ENCODE results near the gene GP2. TPM values are rescaled to one million over a fixed set of nuclear protein-coding genes. Genes with fewer than 3 reads are reported as not detected.

Gene GP2
- total RNA-seq, 1 experiment from 2014 or later, result not detected

DNA sequence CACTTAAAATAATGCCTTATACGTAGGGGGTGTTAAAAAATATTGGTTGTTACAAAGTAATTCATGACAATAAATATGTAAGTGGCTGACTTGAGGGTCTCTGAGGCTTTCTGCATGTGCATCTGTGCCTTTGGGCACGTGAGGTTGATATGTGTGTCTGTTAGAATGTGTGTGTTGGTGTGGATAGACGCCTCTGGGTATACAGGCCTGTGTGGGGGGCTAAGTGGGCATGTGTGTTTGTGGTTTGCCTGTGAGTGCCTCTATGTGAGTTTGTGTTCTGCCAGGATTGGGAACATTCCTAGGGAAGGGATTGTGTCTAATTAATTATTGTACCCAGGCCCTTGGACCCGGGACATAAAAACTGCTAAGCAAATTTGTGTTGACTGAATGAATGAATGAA lies 19.0 kb downstream of the GP2 start:
- Mint-ChIP-seq H3K4me3 (ENCODE audit: unreplicated experiment) (no peak overlapping the region), H3K9me3 (ENCODE audit: unreplicated experiment) (no peaks in the 10 kb centered on the region), H3K36me3 (ENCODE audit: insufficient read depth, unreplicated experiment) (no peaks in the 10 kb centered on the region), H3K27ac (ENCODE audit: unreplicated experiment) (no peak overlapping the region), H3K4me1 (ENCODE audit: low read depth, unreplicated experiment) (no peaks in the 10 kb centered on the region), H3K27me3 (ENCODE audit: insufficient read depth, unreplicated experiment) (peaks cover 18% of the 10 kb centered on the region)
- Histone ChIP-seq H3K36me3 (ENCODE audit: control insufficient read depth, insufficient read depth, low read length) (no peaks in the 10 kb centered on the region), H3K4me3 (ENCODE audit: low read depth, low read length) (no peak overlapping the region), H3K27me3 (replicated peaks; ENCODE audit: control insufficient read depth, insufficient read depth, low read length) (no peaks in the 10 kb centered on the region), H3K9me3 (no peaks in the 10 kb centered on the region), H3K4me1 (no peaks in the 10 kb centered on the region)
- no TSS peak for BruUV-seq (replicated peaks)
- no peak for DNase-seq
- intact Hi-C loops (cut with micrococcal nuclease; ENCODE audit: unreplicated experiment), result no loop called here
- ChIA-PET CTCF (no interaction called here), POLR2A (no interaction called here)
- TF ChIP-seq, protein P1, sequence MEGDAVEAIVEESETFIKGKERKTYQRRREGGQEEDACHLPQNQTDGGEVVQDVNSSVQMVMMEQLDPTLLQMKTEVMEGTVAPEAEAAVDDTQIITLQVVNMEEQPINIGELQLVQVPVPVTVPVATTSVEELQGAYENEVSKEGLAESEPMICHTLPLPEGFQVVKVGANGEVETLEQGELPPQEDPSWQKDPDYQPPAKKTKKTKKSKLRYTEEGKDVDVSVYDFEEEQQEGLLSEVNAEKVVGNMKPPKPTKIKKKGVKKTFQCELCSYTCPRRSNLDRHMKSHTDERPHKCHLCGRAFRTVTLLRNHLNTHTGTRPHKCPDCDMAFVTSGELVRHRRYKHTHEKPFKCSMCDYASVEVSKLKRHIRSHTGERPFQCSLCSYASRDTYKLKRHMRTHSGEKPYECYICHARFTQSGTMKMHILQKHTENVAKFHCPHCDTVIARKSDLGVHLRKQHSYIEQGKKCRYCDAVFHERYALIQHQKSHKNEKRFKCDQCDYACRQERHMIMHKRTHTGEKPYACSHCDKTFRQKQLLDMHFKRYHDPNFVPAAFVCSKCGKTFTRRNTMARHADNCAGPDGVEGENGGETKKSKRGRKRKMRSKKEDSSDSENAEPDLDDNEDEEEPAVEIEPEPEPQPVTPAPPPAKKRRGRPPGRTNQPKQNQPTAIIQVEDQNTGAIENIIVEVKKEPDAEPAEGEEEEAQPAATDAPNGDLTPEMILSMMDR (IDR thresholded peaks at IDR 0.05; ENCODE audit: insufficient read depth in 1 of 2, low read depth in 1 of 2, low read length in 1 of 2, severe bottlenecking in 1 of 2, unreplicated experiment in 1 of 2), result no peak

DNA sequence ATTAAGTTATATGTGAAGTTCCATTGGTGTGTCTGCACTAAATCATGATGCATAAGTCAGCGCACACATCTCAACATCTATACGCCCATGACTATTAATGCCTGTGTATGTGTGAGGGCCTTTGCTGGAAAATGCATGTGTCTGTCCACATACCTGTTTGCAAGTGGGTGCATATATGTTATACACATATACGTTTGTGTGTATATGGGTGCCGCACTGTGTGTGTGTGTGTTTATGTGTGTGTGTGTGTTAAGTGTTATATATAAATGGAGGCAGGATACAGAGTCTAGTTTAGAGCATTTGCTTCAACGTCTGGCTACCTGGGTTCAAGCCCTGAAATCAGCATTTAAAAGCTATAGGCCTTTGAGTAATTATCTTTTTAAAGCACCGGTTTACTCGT lies 19.5 kb downstream of the GP2 start:
- no peak overlapping the region for H3K27ac Mint-ChIP-seq (ENCODE audit: unreplicated experiment)
- Histone ChIP-seq H3K9me3 (no peaks in the 10 kb centered on the region), H3K27me3 (replicated peaks; ENCODE audit: control insufficient read depth, insufficient read depth, low read length) (no peaks in the 10 kb centered on the region), H3K4me1 (no peaks in the 10 kb centered on the region), H3K4me3 (ENCODE audit: low read depth, low read length) (no peak overlapping the region), H3K36me3 (ENCODE audit: control insufficient read depth, insufficient read depth, low read length) (no peaks in the 10 kb centered on the region)
- ChIA-PET POLR2A (no interaction called here), CTCF (no interaction called here)
- H3K36me3 Mint-ChIP-seq (ENCODE audit: insufficient read depth, unreplicated experiment), result no peaks in the 10 kb centered on the region
- intact Hi-C loops (cut with micrococcal nuclease; ENCODE audit: unreplicated experiment), result no loop called here
- DNase-seq, result no peak
- peaks cover 19% of the 10 kb centered on the region for H3K27me3 Mint-ChIP-seq (ENCODE audit: insufficient read depth, unreplicated experiment)
- no peaks in the 10 kb centered on the region for H3K4me1 Mint-ChIP-seq (ENCODE audit: low read depth, unreplicated experiment)
- TF ChIP-seq, protein P1 (IDR thresholded peaks at IDR 0.05; ENCODE audit: insufficient read depth in 1 of 2, low read depth in 1 of 2, low read length in 1 of 2, severe bottlenecking in 1 of 2, unreplicated experiment in 1 of 2), result no peak
- no peak overlapping the region for H3K4me3 Mint-ChIP-seq (ENCODE audit: unreplicated experiment)
- no peaks in the 10 kb centered on the region for H3K9me3 Mint-ChIP-seq (ENCODE audit: unreplicated experiment)
- BruUV-seq (replicated peaks), result no TSS peak

DNA sequence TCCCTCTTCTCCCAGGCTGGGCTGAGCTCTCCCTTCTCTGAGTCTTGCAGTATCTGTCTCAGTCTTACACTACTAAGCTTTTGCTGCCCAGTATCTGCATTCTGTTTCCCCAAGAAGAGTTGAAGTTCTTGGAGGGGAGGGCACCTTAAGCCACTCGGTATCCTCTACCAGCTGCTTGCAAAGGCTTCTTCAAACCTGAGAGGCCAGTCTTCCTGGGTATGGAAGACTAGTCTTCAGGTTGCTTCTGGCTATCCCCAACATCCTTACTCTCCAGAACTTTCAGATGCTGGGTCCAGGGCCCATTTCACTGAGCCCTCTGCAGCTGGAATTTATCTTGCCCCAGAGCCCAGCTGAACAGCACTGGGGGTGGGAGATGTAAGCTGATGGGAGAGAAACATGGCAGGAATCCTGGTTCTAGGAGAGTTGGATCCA lies 20.1 kb downstream of the GP2 start:
- Mint-ChIP-seq H3K4me3 (ENCODE audit: unreplicated experiment) (no peak overlapping the region), H3K27me3 (ENCODE audit: insufficient read depth, unreplicated experiment) (peaks cover 19% of the 10 kb centered on the region), H3K9me3 (ENCODE audit: unreplicated experiment) (no peaks in the 10 kb centered on the region), H3K27ac (ENCODE audit: unreplicated experiment) (no peak overlapping the region), H3K4me1 (ENCODE audit: low read depth, unreplicated experiment) (no peaks in the 10 kb centered on the region), H3K36me3 (ENCODE audit: insufficient read depth, unreplicated experiment) (no peaks in the 10 kb centered on the region)
- ChIA-PET CTCF (no interaction called here), POLR2A (no interaction called here)
- BruUV-seq (replicated peaks), result no TSS peak
- Histone ChIP-seq H3K9me3 (no peaks in the 10 kb centered on the region), H3K36me3 (ENCODE audit: control insufficient read depth, insufficient read depth, low read length) (no peaks in the 10 kb centered on the region), H3K4me3 (ENCODE audit: low read depth, low read length) (no peak overlapping the region), H3K4me1 (no peaks in the 10 kb centered on the region), H3K27me3 (replicated peaks; ENCODE audit: control insufficient read depth, insufficient read depth, low read length) (no peaks in the 10 kb centered on the region)
- intact Hi-C loops (cut with micrococcal nuclease; ENCODE audit: unreplicated experiment), result no loop called here
- DNase-seq, result no peak
- TF ChIP-seq, protein P1 (IDR thresholded peaks at IDR 0.05; ENCODE audit: insufficient read depth in 1 of 2, low read depth in 1 of 2, low read length in 1 of 2, severe bottlenecking in 1 of 2, unreplicated experiment in 1 of 2), result no peak
